Mucosa of descending colon (tissue), 3 donors: Measurements from ENCODE around the gene FAM111A. TPM values are rescaled to one million over a fixed set of nuclear protein-coding genes. Genes with fewer than 3 reads are reported as not detected.

Experiments used
- ATAC-seq: fragments of 200-7000 bp; cut with Tn5 transposase; one replicate; pipeline ENCODE4 v1.9.1; 2020; ENCODE audit warnings: mild to moderate bottlenecking, moderate library complexity
- DNase-seq, 3 donors: peaks; one replicate each; pipeline ENCODE4 v3.0.0-alpha.2; 2020
- H3K36me3 ChIP-seq: fragments of 200-600 bp; one replicate; pipeline ENCODE4 v1.8.0; 2021; ENCODE audit warnings: low read depth, mild to moderate bottlenecking
- H3K4me1 ChIP-seq: fragments of 200-600 bp; one replicate; pipeline ENCODE4 v1.8.0; 2021; ENCODE audit warnings: low read depth, mild to moderate bottlenecking
- H3K4me3 ChIP-seq: fragments of 200-600 bp; one replicate; pipeline ENCODE4 v1.8.0; 2021; ENCODE audit warnings: mild to moderate bottlenecking
- H3K9me3 ChIP-seq: fragments of 200-600 bp; one replicate; pipeline ENCODE4 v1.8.0; 2021; ENCODE audit warnings: mild to moderate bottlenecking
- intact Hi-C, 2 donors: fragments of 100-400 bp; cut with DNase I in 1 of 2; cut with micrococcal nuclease in 1 of 2; formaldehyde crosslinking; loops; one replicate each; pipeline versions ENCODE4 v1.11.0 to v1.11.1; 2022; cut with DNase I, micrococcal nuclease
- total RNA-seq, 3 donors: library from RNA; stranded (reverse); fragmentation: NEBNext Ultra II Directional in 2 of 3; extraction: Animal tissue kit (Norgen Biotek cat#: 25700) in 2 of 3; gene quantifications; one replicate each; pipeline versions ENCODE4 v1.2.1 to v1.2.4, GENCODE V29; 2021 to 2023
- TF ChIP-seq, protein P1 (sequence below): fragments of 200-600 bp; IDR thresholded peaks from one replicate; pipeline ENCODE4 v1.8.0; 2022; ENCODE audit warnings: antibody characterized with exemption, mild to moderate bottlenecking
- donor health status: DM: no; HTN: no; CAD: no; lungs with moderate emphysema.
- donor health status: DM: no; HTN: no; CAD: no.
- donor health status: DM: no; HTN: yes; CAD: no.

The FAM111A gene
- total RNA-seq, 3 donors from 2014 or later, result 33.6 to 36.0 (median 35.6) TPM

DNA sequence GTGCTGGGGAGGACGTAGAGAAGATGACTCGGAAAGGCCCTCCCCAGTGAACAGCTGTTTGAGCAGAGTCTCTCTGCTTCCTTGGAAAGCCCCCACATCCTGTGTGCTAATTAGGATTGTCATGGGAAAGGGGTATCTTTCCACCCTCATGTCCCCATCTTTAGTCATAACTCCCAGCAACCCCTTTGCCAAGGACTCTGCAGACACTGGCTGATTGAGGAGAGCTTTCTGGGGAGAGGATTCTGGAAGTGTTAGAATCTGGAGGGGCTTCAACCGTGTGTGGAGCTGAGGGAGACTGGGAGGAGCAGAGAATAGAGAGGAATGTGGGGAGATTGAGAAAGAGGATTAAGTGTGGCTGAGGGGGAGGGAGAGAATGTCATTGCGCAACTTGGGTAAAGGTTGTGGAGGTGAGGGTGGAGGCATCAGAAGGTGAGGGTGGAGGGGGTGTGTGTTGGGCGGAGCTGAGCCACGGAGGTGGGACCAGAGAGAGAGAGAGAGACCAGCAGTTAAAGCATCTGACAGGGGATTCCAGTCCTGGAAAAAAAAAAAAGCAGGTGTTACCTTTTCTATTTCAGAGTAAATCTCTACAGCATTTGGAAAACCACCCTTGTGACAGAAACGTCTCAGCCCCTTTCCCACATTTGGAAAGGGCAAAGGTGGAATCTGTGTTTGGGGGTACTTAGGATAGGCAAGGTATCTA, 31.5 kb downstream of the FAM111A start:
- DNase-seq (peak; percentile 85 to 90 (median 85)), ATAC-seq (peak; percentile 78)
- no peak overlapping the region for H3K4me3 ChIP-seq
- intact Hi-C loops, result no loop called here
- H3K36me3 ChIP-seq, result no peaks in the 10 kb centered on the region
- TF ChIP-seq, protein P1, sequence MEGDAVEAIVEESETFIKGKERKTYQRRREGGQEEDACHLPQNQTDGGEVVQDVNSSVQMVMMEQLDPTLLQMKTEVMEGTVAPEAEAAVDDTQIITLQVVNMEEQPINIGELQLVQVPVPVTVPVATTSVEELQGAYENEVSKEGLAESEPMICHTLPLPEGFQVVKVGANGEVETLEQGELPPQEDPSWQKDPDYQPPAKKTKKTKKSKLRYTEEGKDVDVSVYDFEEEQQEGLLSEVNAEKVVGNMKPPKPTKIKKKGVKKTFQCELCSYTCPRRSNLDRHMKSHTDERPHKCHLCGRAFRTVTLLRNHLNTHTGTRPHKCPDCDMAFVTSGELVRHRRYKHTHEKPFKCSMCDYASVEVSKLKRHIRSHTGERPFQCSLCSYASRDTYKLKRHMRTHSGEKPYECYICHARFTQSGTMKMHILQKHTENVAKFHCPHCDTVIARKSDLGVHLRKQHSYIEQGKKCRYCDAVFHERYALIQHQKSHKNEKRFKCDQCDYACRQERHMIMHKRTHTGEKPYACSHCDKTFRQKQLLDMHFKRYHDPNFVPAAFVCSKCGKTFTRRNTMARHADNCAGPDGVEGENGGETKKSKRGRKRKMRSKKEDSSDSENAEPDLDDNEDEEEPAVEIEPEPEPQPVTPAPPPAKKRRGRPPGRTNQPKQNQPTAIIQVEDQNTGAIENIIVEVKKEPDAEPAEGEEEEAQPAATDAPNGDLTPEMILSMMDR, result no peak
- H3K4me1 ChIP-seq, result peaks cover 20% of the 10 kb centered on the region
- no peaks in the 10 kb centered on the region for H3K9me3 ChIP-seq

DNA sequence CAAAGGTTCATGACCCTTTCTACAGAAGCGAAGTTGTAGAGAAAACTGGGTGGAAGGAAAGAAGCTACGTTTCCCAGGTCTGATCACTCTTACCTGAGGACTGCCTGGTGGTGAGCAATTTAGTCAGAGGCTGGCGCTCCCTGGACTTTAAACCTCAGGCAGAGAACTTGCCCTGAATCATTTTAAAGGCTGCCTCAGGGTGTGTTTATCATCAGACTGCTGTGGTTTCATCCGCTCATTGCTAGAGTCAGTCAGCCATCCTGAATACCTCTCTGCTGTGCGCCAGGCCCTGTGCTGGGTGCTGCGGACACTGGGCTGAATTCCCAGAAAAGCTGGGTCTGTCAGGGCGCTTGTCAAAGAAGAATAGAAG, 32.0 kb downstream of the FAM111A start:
- TF ChIP-seq, protein P1, result no peak
- peak; percentile 56 to 75 (median 64) for DNase-seq
- peak; percentile 65 for ATAC-seq

DNA sequence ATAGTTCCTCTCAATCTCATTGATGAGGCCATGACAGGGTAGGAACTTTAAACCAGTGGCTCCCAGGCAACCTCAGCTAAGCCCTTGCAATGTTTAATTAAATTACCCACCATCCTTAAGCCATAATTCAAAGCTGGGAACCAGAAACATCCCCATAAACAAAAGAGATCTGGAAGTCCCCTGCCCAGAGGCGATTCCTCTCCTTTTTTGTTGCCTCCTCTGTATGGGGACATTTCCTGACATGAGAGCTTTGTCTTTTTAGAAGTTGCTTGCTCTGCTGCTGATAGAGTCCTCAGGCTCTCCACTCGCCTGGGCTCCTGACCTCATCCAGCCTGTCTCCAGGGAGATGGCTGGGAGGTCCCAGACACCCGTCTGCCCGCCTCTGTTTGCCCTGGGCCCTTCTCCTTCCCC, 32.4 kb downstream of the FAM111A start:
- DNase-seq, result no peak
- intact Hi-C loops, result no loop called here
- peaks cover 20% of the 10 kb centered on the region for H3K4me1 ChIP-seq
- TF ChIP-seq, protein P1, result no peak
- H3K4me3 ChIP-seq, result no peak overlapping the region
- no peak for ATAC-seq
- no peaks in the 10 kb centered on the region for H3K9me3 ChIP-seq
- no peaks in the 10 kb centered on the region for H3K36me3 ChIP-seq

More for the DNA sequence above, 32.0 kb downstream of the FAM111A start:
- intact Hi-C loops, result no loop called here
- Histone ChIP-seq H3K4me3 (no peak overlapping the region), H3K9me3 (no peaks in the 10 kb centered on the region), H3K4me1 (peaks cover 20% of the 10 kb centered on the region), H3K36me3 (no peaks in the 10 kb centered on the region)

DNA sequence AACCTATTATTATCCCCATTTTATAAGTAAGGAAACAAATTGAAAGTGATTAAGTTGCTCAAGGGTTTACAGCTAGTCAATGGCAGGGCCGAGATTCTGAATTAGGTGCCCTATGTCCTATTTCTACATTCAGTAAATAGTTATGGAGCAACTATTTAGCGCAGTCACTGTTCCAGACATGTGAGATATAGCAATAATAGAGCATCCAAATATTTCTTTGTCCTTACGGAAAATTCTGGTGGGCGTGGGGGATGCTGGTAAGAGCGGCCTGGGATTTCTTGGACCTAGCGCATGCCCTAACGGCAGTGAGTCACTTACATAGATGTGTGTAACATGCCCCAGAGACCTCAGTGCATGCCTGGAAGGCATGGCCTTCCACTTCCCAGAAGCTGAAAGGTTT, 33.7 kb downstream of the FAM111A start:
- peaks cover 20% of the 10 kb centered on the region for H3K4me1 ChIP-seq
- no peaks in the 10 kb centered on the region for H3K36me3 ChIP-seq
- intact Hi-C loops, result no loop called here
- TF ChIP-seq, protein P1, result no peak
- ATAC-seq (no peak), DNase-seq (no peak)
- no peak overlapping the region for H3K4me3 ChIP-seq
- no peaks in the 10 kb centered on the region for H3K9me3 ChIP-seq

DNA sequence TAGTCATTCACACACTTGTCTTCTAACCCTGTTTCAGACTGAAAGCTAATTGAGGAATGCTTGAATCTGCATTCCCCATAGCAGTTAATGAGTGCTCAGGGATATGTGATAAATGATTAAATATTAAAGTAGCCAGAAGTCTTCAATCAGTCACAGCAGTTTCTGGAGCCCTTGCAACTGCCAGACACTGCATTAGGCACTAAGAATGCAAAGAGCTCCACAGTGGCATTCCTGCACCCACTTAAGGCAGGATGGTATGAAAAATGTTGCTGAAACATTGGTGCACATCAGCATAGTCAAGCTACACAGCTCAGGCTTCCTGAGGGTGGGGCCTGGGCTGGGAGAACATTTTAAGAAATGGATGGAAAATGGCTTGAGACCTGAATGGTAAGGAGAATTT, 35.7 kb downstream of the FAM111A start:
- TF ChIP-seq, protein P1, result no peak
- DNase-seq (no peak), ATAC-seq (no peak)
- H3K4me3 ChIP-seq, result no peak overlapping the region
- H3K36me3 ChIP-seq, result no peaks in the 10 kb centered on the region
- peaks cover 18% of the 10 kb centered on the region for H3K4me1 ChIP-seq
- intact Hi-C loops, result no loop called here
- H3K9me3 ChIP-seq, result no peaks in the 10 kb centered on the region
